GM13976 (cell line): ENCODE data around the gene TJP1.

ENCODE experiments used
- DNase-seq: peaks from one replicate; pipeline ENCODE4 v3.0.0; 2012; ENCODE audit warnings: low spot score
- CTCF ChIP-seq: IDR thresholded peaks from 2 replicates; pipeline ENCODE4 v1.5.1; 2012; ENCODE audit warnings: borderline replicate concordance, mild to moderate bottlenecking; ENCODE audit not compliant: insufficient read depth; ENCODE audit errors: extremely low read depth, missing control alignments, control extremely low read depth
- in situ Hi-C: fragments of 300-500 bp; cut with MboI; formaldehyde crosslinking; loops from one replicate; pipeline ENCODE4 v1.12.0; 2022; ENCODE audit warnings: low sequenced_read_pairs, mixed read lengths, inconsistent platforms; ENCODE audit not compliant: unreplicated experiment

TJP1 gene

GRCh38 chr15:29792426-29793159 is 29.7 kb downstream of the TJP1 start:
- no peak for TF ChIP-seq CTCF

DNA sequence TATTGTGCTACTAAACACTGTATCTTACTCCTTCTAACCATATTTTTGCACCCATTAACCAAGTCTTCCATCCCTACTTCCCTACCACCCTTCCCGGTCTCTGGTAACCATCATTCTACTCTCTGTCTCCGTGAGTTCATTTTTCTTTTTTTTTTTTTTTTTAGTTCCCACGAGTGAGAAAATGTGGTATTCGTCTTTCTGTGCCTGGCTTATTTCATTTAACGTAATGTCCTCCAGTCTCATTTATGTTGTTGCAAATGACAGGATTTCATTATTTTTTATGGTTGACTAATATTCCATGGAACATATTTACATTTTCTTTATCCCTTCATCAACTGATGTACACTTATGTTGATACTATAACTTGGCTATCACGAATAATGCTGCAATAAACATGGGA is 31.7 kb downstream of the TJP1 start:
- in situ Hi-C loops, result no loop called here
- no peak for DNase-seq
- TF ChIP-seq CTCF, result no peak

More at GRCh38 chr15:29792426-29793159, 29.7 kb downstream of the TJP1 start:
- no peak for DNase-seq
- in situ Hi-C loops, result no loop called here

DNA sequence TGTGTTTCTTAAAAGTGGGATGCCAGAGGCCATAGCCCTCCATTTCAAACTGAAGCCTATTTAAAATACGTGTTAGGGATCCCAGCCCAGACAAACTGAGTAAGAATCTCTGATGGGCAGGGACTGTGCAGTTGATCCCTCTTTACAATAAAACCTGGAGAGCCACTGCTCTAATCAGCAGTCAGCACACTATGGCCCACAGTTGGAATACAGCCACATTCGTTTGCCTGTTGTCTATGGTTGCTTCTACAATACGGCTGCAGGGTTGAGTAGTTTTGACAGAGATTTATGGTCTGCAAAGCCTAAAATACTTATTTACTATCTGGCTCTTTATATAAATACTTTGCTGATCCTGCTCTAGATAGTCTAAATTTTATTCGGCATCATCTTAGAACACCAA is 32.4 kb downstream of the TJP1 start:
- DNase-seq, result no peak
- no peak for TF ChIP-seq CTCF
- in situ Hi-C loops, result no loop called here

- no peak for DNase-seq
- in situ Hi-C loops, result no loop called here
- no peak for TF ChIP-seq CTCF
Measured at GRCh38 chr15:29788433-29789034, 33.7 kb downstream of the TJP1 start.

DNA sequence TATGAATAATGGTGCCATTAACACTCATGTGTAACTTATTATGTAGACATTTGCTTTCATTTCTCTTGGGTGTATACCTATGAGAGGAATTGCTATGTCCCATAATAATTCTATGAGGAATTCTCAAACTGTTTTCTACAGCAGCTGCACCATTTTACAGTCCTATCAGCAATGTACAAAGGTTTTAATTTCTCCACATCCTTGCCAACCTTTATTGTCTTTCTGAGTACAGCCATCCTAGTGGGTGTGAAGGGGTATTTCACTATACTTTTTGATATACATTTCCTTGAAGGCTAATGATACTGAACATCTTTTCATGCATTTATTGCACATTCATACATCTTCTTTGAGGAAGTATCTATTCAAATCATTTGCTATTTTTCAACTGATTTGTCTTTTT is 34.5 kb downstream of the TJP1 start:
- no peak for DNase-seq
- in situ Hi-C loops, result no loop called here
- TF ChIP-seq CTCF, result no peak

DNA sequence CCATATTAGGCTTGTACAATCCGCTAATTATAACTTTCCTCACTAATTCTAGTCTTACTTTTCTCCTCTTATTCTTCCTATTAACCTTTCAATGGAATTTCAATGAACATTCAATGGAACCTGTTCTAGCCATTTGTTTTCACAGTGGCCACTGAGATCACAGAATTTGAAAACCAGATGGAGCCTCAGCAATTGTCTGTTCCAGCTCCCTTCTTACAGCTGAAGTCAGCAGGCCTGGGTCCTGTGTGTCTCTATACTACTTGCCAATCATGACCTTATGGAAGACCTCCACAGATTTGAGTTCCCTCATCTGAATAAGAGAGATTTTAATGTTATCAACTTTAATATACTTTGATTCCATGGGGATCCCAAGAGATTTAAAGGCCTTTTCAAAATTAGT is 36.6 kb downstream of the TJP1 start:
- no peak for TF ChIP-seq CTCF
- no peak for DNase-seq
- in situ Hi-C loops, result no loop called here

DNA sequence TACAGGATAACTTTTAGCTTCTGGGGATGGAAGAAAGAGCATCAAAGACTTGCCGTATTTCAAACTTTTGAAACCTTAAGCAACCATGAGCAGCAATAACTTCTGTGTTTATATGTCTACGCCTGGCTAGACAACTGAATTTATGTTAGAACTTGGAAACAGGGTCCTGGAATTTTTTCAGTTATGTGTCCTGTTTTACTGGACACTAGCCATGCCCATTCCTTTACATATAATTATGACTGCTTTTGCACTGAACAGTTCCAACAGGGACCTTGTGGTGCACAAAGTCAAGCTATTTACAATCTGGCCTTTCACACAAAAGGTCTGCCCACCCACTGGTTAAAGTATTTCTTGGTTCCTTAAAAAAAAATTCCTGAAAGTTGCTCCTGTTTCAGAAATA is 37.1 kb downstream of the TJP1 start:
- no peak for TF ChIP-seq CTCF

More for the DNA sequence above, 37.1 kb downstream of the TJP1 start:
- in situ Hi-C loops, result no loop called here
- no peak for DNase-seq
